GM21423 (cell line): ENCODE measurements around the gene CLRN1.
"Not testable (repeated sequence)": the region's sequence is repeated elsewhere in the genome, so short reads cannot be mapped to it uniquely, and the experiment has no call there.

Experiments
- ATAC-seq: cut with Tn5 transposase; IDR thresholded peaks from one replicate; pipeline ENCODE4 v1.9.1; 2021; ENCODE audit warnings: mild to moderate bottlenecking, moderate library complexity; ENCODE audit not compliant: unreplicated experiment

CLRN1 gene

GRCh38 chr3:150972366-150973071 lies at the start of gene CLRN1:
Gene CLRN1 (minus strand): TSS chr3:150972727. CDS start chr3:150972708, 19 bp downstream.
- ATAC-seq = no peak

DNA sequence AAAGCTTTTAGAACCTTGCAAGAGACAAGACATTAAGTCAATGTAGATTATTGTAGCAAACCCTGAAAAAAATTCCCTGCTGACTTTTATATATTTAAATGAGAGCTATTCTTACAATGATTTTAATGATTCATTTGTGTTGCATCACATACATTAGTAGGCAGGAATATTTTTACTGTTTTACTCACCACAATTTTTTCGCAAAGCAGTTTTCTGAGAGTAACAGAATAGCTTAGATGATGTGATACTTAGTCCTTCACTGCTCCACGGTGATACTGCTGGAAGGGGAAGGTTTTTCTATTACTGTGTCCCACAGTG lies 43.9 kb upstream of the CLRN1 start:
- ATAC-seq = no peak

DNA sequence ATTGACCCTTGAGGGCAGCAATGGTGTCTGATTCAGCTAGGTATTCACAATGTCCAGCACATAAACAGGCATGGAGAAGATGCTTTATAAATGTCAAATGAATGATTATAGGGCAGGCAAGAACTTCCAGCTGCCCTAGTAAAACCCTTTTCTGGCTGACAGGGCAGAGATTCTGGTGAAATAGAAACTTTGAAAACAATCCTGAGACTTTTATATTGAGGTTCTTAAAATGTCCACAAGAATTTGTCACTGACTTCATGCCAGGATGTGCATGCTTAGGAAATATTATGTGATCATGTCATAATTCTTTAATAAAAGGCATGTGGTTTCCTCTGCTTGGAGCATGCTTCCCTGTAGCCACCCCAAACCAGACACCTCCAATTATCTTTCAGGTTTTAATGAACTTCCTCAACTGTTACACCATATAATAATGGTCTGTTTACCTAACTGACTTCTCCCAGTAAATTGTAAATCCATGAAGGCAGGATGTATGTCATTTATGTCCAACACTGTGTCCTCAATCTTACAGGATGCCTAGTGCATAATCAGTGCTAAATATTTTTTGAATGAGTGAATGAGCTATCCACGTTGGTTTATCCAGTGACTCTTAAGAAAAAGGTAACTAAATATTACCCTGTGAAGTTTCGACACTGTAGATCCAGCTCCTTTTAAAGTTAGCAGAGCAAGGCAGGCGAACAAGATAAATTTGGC lies 43.4 kb upstream of the CLRN1 start:
- no peak for ATAC-seq

DNA sequence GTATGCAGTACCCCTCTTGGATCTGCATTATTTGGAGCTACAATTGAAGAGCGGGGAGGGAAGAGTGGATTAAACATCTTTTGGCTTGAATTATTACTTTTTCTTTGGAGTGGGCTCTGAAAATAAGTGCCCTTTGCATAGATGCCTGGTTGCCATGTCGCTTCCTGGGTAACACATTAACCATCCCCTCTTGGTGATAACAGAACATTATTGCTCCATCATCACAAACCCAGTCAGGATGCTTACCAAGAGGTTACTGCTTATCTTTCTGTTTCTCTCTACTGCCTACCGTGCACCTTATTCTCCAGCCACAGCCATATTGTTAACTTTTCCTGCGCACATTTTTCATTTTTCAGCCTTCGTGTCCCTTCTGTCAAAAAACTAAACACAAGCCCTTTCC lies 42.7 kb upstream of the CLRN1 start:
- no peak for ATAC-seq

DNA sequence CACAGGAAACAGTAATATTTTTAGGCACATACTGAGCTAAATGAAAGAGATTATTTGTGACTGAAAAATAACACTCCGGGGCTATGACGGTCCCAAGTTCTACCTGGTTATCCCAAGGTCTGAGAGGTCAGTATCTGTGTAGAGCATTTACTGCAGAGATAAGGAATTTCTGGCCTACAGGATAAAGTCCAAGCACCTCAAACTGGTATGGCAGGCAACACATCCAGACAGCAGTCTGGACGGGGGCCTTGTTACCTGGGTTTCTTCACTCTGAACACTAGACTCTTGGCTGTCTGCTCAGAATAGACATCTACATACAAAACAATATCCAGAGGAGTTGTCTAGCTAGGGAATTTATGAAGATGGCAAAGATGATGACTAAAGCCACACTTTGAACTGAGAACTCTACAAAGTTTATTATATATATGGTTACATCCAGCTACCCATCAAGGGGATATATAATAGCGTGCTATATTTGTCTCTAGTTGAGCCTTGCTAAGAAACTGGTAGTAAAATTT lies 42.0 kb upstream of the CLRN1 start:
- ATAC-seq = no peak

- no peak for ATAC-seq
These were observed 40.2 kb upstream of the CLRN1 start for GRCh38 chr3:151012753-151013152.

GRCh38 chr3:151011427-151011826 lies 38.9 kb upstream of the CLRN1 start:
- ATAC-seq = no peak

- no peak for ATAC-seq
These were observed 37.5 kb upstream of the CLRN1 start for GRCh38 chr3:151009981-151010380.

DNA sequence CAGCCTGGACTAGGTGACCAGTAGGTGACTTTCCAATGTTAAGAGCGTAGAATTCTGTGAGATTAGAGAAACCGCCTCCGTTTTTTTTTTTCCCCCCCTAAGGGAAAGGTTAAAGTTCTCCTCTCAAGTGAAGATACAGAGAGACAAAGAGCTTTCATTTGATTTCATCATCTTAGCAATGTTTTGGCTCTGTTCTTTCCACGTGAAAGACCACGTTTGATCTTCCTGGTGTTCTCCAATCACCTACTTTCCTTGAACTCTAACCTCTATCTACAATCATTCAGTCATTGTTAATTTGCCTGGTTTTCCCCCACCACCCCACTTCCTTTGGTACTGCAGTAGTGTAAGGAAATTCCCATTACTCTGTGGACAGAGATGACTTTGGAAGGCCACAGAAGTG lies 36.9 kb upstream of the CLRN1 start:
- no peak for ATAC-seq

GRCh38 chr3:151008699-151009098 lies 36.2 kb upstream of the CLRN1 start:
- no peak for ATAC-seq

DNA sequence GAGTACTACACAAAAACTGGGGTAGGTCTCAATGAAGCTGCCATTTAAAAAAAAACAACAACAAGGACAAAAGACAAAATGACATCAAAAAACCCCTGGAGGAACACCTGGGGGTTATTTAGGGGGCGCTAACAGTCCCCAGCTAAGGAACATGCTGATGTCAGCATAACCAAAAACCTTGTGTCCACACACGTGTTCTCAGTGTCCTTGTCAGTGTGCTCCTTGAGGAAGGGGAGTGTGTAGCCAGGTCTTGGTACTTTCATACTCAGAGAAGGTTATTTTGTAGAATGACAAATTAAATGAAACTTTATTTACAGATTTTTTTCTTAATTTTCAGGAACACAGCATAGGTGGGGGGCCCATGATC lies 31.2 kb upstream of the CLRN1 start:
- ATAC-seq = no peak

- no peak for ATAC-seq
These were observed 30.7 kb upstream of the CLRN1 start for GRCh38 chr3:151003029-151003767.

DNA sequence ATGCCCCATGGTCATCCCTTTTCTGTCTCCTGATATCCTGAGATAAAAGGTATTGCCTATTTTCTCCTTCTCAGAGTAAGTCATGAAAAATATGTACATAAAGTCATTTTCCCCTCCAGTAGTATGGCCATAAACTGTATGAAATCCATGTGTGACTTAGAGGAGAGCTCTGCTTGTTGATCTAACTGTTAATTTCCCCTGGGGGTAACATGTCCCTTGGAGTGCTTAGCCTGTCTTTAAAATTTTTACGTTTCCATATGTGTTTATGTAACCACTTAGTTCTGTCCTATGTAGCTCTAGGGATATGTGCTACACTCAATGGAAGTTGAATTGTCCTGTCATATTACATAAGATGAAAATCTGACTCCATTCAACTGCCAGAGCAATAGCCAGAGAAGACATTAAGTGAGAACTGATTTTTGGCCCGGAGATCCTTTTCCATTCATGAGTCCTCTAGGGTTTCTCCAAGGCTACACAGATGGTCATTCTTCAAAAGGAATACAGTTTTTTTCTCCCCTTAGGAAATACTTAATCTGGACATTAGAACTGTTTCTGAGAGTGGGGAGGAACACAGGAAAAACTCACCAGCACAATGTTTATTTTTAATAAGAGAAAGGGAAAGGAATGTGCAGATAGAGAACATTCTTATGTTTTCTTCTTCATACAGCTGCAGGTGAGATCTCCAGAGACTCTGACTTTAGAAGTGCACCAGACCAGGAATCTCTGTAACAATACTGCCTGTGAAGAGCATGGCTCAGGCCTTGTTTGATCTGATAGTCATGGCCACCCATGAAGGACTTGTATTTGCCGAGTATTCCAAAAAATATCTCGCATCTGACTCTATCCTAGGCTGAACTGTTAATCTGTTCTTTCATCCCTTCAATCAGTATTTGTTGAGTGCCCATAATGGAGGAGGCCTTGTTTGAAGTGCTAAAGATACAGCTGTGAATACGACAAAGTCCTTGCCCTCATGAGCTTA lies 29.8 kb upstream of the CLRN1 start:
- ATAC-seq = no peak

DNA sequence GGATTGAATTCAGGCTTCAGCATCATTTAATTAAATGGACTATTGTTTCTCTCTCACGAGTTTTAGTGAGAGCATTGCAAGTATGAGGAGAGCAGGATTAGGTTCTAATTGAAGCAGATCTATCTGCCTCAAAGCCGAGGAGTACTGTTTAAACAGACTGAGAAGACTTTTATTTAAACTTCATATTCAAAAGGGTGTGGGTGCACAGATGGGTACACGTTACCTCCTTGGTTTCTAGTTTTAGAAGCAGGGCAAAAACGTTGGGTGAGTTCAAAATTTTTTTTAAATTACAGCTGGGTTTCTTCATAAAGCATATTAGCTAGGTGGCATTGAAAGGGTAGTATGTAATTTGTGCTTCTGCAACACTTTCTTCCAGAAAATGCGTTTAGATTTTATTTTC lies 26.5 kb upstream of the CLRN1 start:
- ATAC-seq = no peak

DNA sequence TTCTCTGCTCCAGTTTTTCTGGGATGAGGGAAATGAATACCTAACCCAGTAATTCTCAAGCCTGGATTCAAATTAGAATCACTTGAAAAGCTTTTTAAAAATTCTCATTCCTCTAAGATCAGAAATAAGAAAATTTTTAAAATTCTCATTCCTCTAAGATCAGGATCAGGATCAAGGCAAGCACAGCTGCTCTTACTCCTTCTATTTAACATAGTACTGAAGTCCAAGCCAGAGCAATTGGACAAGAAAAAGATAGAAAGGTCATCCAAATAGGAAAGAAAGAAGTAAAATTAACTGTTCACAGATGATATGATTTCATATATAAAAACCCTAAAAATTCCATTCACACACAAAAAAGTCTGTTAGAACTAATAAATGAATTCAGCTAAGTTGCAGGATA lies 24.2 kb upstream of the CLRN1 start:
- no peak for ATAC-seq

DNA sequence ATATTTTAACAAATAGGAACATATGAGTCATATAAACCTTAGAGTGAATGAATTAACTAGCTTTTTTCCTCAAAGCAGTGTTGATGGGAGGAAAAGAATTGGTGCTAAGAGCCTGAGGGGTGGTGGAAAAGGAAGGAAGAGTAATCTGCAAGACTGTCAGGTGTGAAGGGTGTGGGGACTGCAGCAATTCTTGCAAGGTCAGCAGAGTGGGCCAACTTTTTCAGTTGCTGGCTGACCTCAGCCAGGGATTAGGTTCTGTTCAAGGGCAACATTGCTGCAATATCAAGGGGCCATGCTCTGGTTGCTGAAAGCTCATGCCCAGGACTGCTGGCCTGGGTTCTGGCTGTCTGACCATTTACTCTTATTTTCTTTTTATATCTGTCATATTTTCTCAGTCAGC lies 23.0 kb upstream of the CLRN1 start:
- ATAC-seq = no peak

GRCh38 chr3:150989208-150989607 lies 16.7 kb upstream of the CLRN1 start:
- ATAC-seq = no peak

DNA sequence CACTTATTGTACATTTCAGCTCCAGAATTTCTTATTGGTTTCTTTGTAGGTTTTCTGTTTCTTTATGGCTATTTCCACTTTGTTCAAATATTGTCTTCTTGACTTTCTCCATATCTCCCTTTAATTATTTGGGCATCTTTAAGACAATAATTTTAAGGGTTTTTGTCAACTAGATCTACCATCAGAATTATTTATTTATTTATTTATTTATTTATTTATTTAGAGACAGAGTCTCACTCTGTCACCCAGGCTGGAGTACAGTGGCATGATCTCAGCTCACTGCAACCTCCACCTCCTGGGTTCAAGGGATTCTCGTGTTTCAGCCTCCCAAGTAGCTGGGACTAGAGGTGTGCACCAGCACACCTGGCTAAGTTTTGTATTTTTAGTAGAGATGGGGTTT lies 15.9 kb upstream of the CLRN1 start:
- ATAC-seq = not testable (repeated sequence)

GRCh38 chr3:150985711-150986110 lies 13.2 kb upstream of the CLRN1 start:
- no peak for ATAC-seq

- ATAC-seq = no peak
These were observed 11.5 kb upstream of the CLRN1 start for GRCh38 chr3:150984066-150984465.
